Gastroesophageal sphincter (tissue), 3 donors: ENCODE results near the gene SEMA6A.

ENCODE experiments used
- CTCF ChIP-seq, 4 experiments: fragments of 200-600 bp in 2 of 4; fragments of 450-650 bp in 2 of 4; sonication (generic) in 1 of 4; IDR thresholded peaks; one replicate each; pipeline ENCODE4 v1.5.1; 2017 to 2019; ENCODE audit warnings: antibody characterized with exemption in 4 of 4, mild to moderate bottlenecking in 2 of 4, moderate library complexity in 2 of 4
- EP300 ChIP-seq: sonication (generic); formaldehyde crosslinking; IDR thresholded peaks from one replicate; pipeline ENCODE4 v1.6.1; 2017; ENCODE audit warnings: antibody characterized with exemption, mild to moderate bottlenecking
- POLR2AphosphoS5 ChIP-seq: sonication (generic); formaldehyde crosslinking; IDR thresholded peaks from one replicate; pipeline ENCODE4 v1.6.1; 2017; ENCODE audit warnings: antibody characterized with exemption

GRCh38 chr5:116579144-116579543 is 4.5 kb upstream of the SEMA6A start:
- TF ChIP-seq CTCF (IDR thresholded peaks at IDR 0.05) (no peak), EP300 (no peak), POLR2AphosphoS5 (no peak)
